Gastrocnemius medialis (tissue), 4 donors: Measurements from ENCODE around the gene SRSF9. TPM values are rescaled to one million over a fixed set of nuclear protein-coding genes. Genes with fewer than 3 reads are reported as not detected.
"Not testable (repeated sequence)": the region's sequence is repeated elsewhere in the genome, so short reads cannot be mapped to it uniquely, and the experiment has no call there.

Experiments used
- ATAC-seq, 2 donors: fragments of 150-250 bp; one replicate each; pipeline ENCODE4 v1.9.1; 2016
- DNase-seq, 2 donors: peaks; one replicate each; pipeline ENCODE4 v3.0.0-alpha.2; 2019
- H3K27ac ChIP-seq, 4 donors: fragments of 200-600 bp; sonication (generic); 1 replicate in 1 of 4; 2 replicates in 3 of 4; pipeline ENCODE4 v1.5.1; 2016 to 2018; ENCODE audit warnings: mild to moderate bottlenecking in 2 of 4, moderate library complexity in 1 of 4
- H3K27me3 ChIP-seq, 3 donors: fragments of 200-600 bp; sonication (generic) in 2 of 3; 1 replicate in 1 of 3; 2 replicates in 2 of 3; pipeline versions ENCODE4 v1.5.1 to v1.6.0; 2016 to 2019; ENCODE audit warnings: mild to moderate bottlenecking in 1 of 3, moderate library complexity in 1 of 3
- H3K36me3 ChIP-seq, 2 donors: fragments of 200-600 bp; sonication (generic) in 1 of 2; one replicate each; pipeline ENCODE4 v1.5.1; 2017 to 2018
- H3K4me1 ChIP-seq, 2 donors: fragments of 200-600 bp; sonication (generic) in 1 of 2; one replicate each; pipeline ENCODE4 v1.5.1; 2016 to 2017; ENCODE audit warnings: mild to moderate bottlenecking in 2 of 2
- H3K4me3 ChIP-seq, 4 donors: fragments of 200-600 bp; sonication (generic) in 3 of 4; 1 replicate in 1 of 4; 2 replicates in 3 of 4; pipeline ENCODE4 v1.5.1; 2016 to 2019; ENCODE audit warnings: mild to moderate bottlenecking in 2 of 4
- H3K9me3 ChIP-seq, 3 donors: fragments of 200-600 bp; sonication (generic) in 2 of 3; 1 replicate in 1 of 3; 2 replicates in 2 of 3; pipeline ENCODE4 v1.5.1; 2016 to 2019
- CTCF ChIP-seq, 5 experiments: fragments of 450-650 bp in 3 of 5; fragments of 200-600 bp in 2 of 5; sonication (generic) in 2 of 5; IDR thresholded peaks in 4 of 5; conservative IDR thresholded peaks in 1 of 5; 1 replicate in 4 of 5; 2 replicates in 1 of 5; pipeline ENCODE4 v1.5.1; 2016 to 2019; ENCODE audit warnings: antibody characterized with exemption in 5 of 5, mild to moderate bottlenecking in 3 of 5, moderate library complexity in 3 of 5
- POLR2A ChIP-seq, 2 donors: fragments of 450-650 bp; IDR thresholded peaks; one replicate each; pipeline ENCODE4 v1.6.1; 2017; ENCODE audit warnings: antibody characterized with exemption in 2 of 2, mild to moderate bottlenecking in 2 of 2, moderate library complexity in 2 of 2
- in situ Hi-C, 4 donors: fragments of 200-750 bp; cut with MboI; loops; one replicate each; pipeline versions ENCODE4 v1.15.0 to v1.8.0; 2017; ENCODE audit warnings: low sequenced_read_pairs in 4 of 4
- intact Hi-C: fragments of 100-400 bp; cut with DNase I; formaldehyde crosslinking; loops from one replicate; pipeline ENCODE4 v1.15.1; 2023; ENCODE audit warnings: low total_unique reads
- total RNA-seq, 4 donors: library from RNA; depleted of rRNA; stranded (reverse); fragments of >200 nt; gene quantifications; one replicate each; pipeline versions ENCODE4 v1.1.0 to v1.2.3, GENCODE V29; 2016

SRSF9 gene
- total RNA-seq, result 10 to 100 TPM; 13.5 to 18.6 (median 16.0) TPM

- peak; percentile 92 to 95 for DNase-seq
- no peaks in the 10 kb centered on the region for H3K27me3 ChIP-seq
- peaks cover 15 to 32% of the 10 kb centered on the region in 2 donors for H3K4me1 ChIP-seq
- peak within 1 kb of the TSS; percentile 82 to 99 (median 90) for H3K4me3 ChIP-seq
- peak within 1 kb of the TSS; percentile 87 to 93 (median 90) for H3K27ac ChIP-seq
- no peaks in the 10 kb centered on the region for H3K9me3 ChIP-seq
- peak; percentile 90 to 96 for ATAC-seq
- in situ Hi-C loops (no loop called here), intact Hi-C loops (loop anchor here (1.0 to 2.0 kb wide), 3 partner anchors 23 to 31 kb away; partner anchors contain the start of genes COX6A1, DYNLL1, GATC and TRIAP1)
- H3K36me3 ChIP-seq, result peaks cover 0 to 12% of the 10 kb centered on the region in 2 donors
- TF ChIP-seq POLR2A (IDR thresholded peaks at IDR 0.05) (peak; percentile 74 to 87), CTCF (IDR thresholded peaks at IDR 0.05 in 4 of 5, conservative IDR thresholded peaks at IDR 0.05 in 1 of 5) (peak; percentile 85 to 96 (median 90))
These were observed at the start of gene SRSF9 for GRCh38 chr12:120469450-120470149. Gene SRSF9, minus strand, starts transcription at chr12:120469748. Its CDS starts 139 bp downstream, at chr12:120469609.

DNA sequence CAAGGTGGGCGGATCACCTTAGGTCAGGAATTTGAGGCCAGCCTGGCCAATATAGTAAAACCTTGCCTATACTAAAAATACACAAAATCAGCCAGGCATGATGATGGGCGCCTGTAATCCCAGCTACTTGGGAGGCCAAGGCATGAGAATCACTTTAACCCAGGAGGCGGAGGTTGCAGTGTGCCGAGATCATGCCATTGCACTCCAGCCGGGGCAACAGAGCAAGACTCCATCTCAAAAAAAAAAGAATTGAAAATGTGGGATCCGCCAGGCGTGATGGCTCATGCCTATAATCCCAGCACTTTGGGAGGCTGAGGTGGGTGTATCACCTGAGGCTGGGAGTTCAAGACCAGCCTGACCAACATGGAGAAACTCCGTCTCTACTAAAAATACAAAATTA lies 49.8 kb upstream of the SRSF9 start:
- H3K27ac ChIP-seq, H3K4me1 ChIP-seq, H3K4me3 ChIP-seq, ATAC-seq, H3K27me3 ChIP-seq, H3K9me3 ChIP-seq, in situ Hi-C loops, DNase-seq, intact Hi-C loops: not testable (repeated sequence)
- H3K36me3 ChIP-seq, result peaks cover 0 to 23% of the 10 kb centered on the region in 2 donors

DNA sequence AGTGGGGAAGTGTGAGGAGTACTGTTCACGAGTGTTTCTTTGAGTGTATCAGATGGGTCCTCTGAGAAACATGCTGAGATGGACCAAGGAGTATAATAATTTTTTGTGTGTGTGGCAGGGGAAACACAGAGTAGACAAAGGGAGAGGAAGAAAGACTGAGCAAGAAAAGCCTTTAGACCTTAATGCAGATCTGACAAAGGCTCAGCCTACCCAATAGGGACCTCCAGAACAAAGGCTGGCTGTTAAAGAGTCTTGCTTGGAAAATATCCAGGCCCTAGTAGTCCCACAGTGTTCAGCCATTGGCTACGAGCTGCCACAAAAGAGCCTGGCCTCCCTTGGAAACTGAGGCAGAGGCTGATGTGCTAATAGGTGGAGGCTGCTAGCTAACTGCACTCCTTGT lies 45.9 kb upstream of the SRSF9 start:
- Histone ChIP-seq H3K36me3 (peaks cover 0 to 51% of the 10 kb centered on the region in 2 donors), H3K4me3 (no peak overlapping the region), H3K4me1 (no peaks in the 10 kb centered on the region), H3K9me3 (no peaks in the 10 kb centered on the region), H3K27me3 (no peaks in the 10 kb centered on the region), H3K27ac (no peak overlapping the region)
- no peak for TF ChIP-seq POLR2A (IDR thresholded peaks at IDR 0.05)
- no peak for TF ChIP-seq CTCF (IDR thresholded peaks at IDR 0.05 in 4 of 5, conservative IDR thresholded peaks at IDR 0.05 in 1 of 5)
- no peak for ATAC-seq
- in situ Hi-C loops (no loop called here), intact Hi-C loops (no loop called here)
- DNase-seq, result no peak

DNA sequence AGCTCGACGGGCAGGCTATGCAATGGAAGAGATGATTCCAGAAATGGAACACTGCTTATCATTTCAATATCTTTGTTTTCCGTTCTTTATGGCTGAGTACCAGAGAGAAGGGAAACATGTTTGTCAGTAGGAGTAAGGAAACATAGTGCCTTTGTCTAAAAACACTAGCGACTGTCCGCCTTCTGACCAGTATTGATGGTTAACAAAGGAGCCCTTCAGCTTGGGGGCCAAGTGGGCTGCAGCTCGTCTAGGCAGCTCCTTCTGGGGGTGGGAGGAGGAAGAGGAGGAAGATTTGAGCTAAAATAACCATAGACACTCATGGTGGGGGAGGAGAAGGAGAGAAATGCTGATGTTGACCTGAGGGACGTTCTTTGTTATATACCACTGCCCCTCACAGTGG lies 44.5 kb upstream of the SRSF9 start:
- DNase-seq (no peak), ATAC-seq (no peak)
- H3K27me3 ChIP-seq, result no peaks in the 10 kb centered on the region
- in situ Hi-C loops (no loop called here), intact Hi-C loops (no loop called here)
- H3K27ac ChIP-seq, result no peak overlapping the region
- TF ChIP-seq POLR2A (IDR thresholded peaks at IDR 0.05) (no peak), CTCF (IDR thresholded peaks at IDR 0.05 in 4 of 5, conservative IDR thresholded peaks at IDR 0.05 in 1 of 5) (no peak)
- H3K36me3 ChIP-seq, result peaks cover 0 to 66% of the 10 kb centered on the region in 2 donors
- H3K4me3 ChIP-seq, result no peak overlapping the region
- no peaks in the 10 kb centered on the region for H3K9me3 ChIP-seq
- no peaks in the 10 kb centered on the region for H3K4me1 ChIP-seq

- H3K9me3 ChIP-seq, result no peaks in the 10 kb centered on the region
- H3K4me3 ChIP-seq, result no peak overlapping the region
- in situ Hi-C loops, result no loop called here
- intact Hi-C loops, result no loop called here
- peaks cover 0 to 68% of the 10 kb centered on the region in 2 donors for H3K36me3 ChIP-seq
- TF ChIP-seq CTCF (IDR thresholded peaks at IDR 0.05 in 4 of 5, conservative IDR thresholded peaks at IDR 0.05 in 1 of 5) (no peak), POLR2A (IDR thresholded peaks at IDR 0.05) (no peak)
- no peak overlapping the region for H3K27ac ChIP-seq
- no peaks in the 10 kb centered on the region for H3K4me1 ChIP-seq
- DNase-seq (no peak), ATAC-seq (no peak)
- H3K27me3 ChIP-seq, result no peaks in the 10 kb centered on the region
These were observed 39.0 kb upstream of the SRSF9 start for GRCh38 chr12:120508537-120508936.
